ENCODE results near the gene MICU1.

DNA sequence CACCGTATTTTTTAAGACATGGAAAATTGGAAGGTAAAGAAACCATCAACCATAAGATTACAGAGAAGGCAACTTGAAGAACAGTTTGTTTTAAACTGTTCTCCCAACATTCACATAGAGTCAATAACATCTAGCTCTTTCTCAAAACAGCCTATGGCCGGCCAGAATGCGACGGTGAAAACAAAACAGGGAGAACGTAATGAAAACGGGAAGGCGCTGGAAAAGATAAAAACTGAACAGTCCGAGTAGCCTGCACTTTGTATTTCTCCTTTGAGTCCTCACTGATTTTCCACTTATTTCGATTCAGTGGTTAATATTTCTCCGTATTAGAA, 637 bp downstream of the MICU1 start:
- TF ChIP-seq POLR2A (IDR thresholded peaks at IDR 0.05) (no peak), CTCF (IDR thresholded peaks at IDR 0.05) (no peak)

Measured in transverse colon (tissue), 3 donors.